GM13977 (cell line): ENCODE measurements around the gene RAP2A.

ENCODE experiments used
- DNase-seq: peaks from one replicate; pipeline ENCODE4 v3.0.0; 2012; ENCODE audit warnings: low spot score
- CTCF ChIP-seq: IDR thresholded peaks from 2 replicates; pipeline ENCODE4 v1.5.1; 2012; ENCODE audit warnings: mild to moderate bottlenecking, control low read depth; ENCODE audit not compliant: insufficient read depth; ENCODE audit errors: extremely low read depth, missing control alignments
- in situ Hi-C: fragments of 300-500 bp; cut with MboI; formaldehyde crosslinking; loops from one replicate; pipeline ENCODE4 v1.12.0; 2022; ENCODE audit warnings: low sequenced_read_pairs, low pct_unique_long_range_greater_than_20kb, mixed read lengths, inconsistent platforms; ENCODE audit not compliant: unreplicated experiment

The RAP2A gene

GRCh38 chr13:97433727-97434396 lies at the start of gene RAP2A:
Gene RAP2A (plus strand): TSS chr13:97434169. CDS start chr13:97434471, 302 bp downstream.
- in situ Hi-C loops: no loop called here
- TF ChIP-seq CTCF: peak; percentile 48
- peak; percentile 83 for DNase-seq

- TF ChIP-seq CTCF: no peak
- DNase-seq: no peak
- in situ Hi-C loops: no loop called here
These were observed 49.6 kb upstream of the RAP2A start for GRCh38 chr13:97384371-97384770.

GRCh38 chr13:97385146-97385545 lies 48.8 kb upstream of the RAP2A start:
- TF ChIP-seq CTCF: no peak
- in situ Hi-C loops: no loop called here
- no peak for DNase-seq

GRCh38 chr13:97385854-97386253 lies 48.1 kb upstream of the RAP2A start:
- in situ Hi-C loops: no loop called here
- DNase-seq: no peak
- TF ChIP-seq CTCF: no peak

- TF ChIP-seq CTCF: no peak
- DNase-seq: no peak
- in situ Hi-C loops: no loop called here
These were observed 47.0 kb upstream of the RAP2A start for GRCh38 chr13:97386801-97387484.

- no peak for TF ChIP-seq CTCF
- DNase-seq: no peak
- in situ Hi-C loops: no loop called here
These were observed 46.5 kb upstream of the RAP2A start for GRCh38 chr13:97387485-97387839.
